ENCODE results near the gene ERF.

DNA sequence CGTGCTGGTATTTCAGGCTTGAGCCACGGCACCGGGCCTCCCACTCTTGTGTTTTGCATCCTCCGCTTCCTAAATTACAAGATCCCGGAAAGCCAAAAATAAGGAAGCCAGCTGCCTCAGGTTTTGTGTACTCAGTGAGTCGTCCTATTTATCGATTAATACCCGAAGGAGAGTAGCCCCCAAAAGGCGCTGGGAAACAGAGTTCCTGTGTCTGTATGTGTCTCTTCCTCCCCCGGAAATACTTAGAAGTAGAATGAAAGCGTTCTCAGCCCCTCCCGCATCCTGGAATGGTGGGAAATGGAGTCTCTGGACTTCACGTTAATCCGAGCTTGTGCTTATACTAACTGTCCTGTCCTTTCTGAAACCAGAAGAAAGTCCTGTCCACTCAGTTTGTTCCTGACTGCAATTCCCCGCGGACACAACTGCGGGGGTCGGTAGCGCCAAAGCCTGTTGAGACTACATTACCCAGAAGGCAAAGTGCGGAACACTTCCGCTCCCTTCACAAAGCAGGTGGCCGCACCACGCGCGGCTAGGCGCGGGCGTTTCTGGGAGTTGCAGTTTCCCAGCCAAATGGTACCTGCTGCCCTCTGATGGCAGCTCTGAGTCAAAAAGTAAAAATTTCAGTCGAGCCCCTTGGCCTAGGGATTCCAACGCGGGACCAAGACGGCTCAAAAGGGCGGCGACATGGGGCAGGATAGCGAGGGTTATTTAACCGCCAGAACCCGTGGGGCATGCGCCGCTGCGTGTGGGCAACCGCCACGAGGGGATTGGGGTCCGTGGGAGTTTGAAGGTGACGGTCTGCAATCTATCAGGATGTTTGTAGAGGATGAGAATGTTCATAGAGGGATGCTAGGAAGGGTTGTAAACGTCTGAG lies 10.3 kb downstream of the ERF start:
- TF ChIP-seq, protein P1, sequence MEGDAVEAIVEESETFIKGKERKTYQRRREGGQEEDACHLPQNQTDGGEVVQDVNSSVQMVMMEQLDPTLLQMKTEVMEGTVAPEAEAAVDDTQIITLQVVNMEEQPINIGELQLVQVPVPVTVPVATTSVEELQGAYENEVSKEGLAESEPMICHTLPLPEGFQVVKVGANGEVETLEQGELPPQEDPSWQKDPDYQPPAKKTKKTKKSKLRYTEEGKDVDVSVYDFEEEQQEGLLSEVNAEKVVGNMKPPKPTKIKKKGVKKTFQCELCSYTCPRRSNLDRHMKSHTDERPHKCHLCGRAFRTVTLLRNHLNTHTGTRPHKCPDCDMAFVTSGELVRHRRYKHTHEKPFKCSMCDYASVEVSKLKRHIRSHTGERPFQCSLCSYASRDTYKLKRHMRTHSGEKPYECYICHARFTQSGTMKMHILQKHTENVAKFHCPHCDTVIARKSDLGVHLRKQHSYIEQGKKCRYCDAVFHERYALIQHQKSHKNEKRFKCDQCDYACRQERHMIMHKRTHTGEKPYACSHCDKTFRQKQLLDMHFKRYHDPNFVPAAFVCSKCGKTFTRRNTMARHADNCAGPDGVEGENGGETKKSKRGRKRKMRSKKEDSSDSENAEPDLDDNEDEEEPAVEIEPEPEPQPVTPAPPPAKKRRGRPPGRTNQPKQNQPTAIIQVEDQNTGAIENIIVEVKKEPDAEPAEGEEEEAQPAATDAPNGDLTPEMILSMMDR (IDR thresholded peaks at IDR 0.05; ENCODE audit: extremely low read depth in 1 of 2, insufficient read depth in 1 of 2, low read depth in 1 of 2, low read length in 2 of 2) = peak; percentile 57 to 72
- TF ChIP-seq POLR2A (IDR thresholded peaks at IDR 0.05; ENCODE audit: low read depth, low read length) = no peak
- TF ChIP-seq POLR2AphosphoS5 (IDR thresholded peaks at IDR 0.05; ENCODE audit: insufficient read depth, low read depth, low read length) = peak; percentile 18
- TF ChIP-seq, protein P2, sequence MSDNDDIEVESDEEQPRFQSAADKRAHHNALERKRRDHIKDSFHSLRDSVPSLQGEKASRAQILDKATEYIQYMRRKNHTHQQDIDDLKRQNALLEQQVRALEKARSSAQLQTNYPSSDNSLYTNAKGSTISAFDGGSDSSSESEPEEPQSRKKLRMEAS (IDR thresholded peaks at IDR 0.05; ENCODE audit: insufficient read depth, insufficient read length) = peak; percentile 57
